ENCODE results near the gene SREBF1. TPM values are rescaled to one million over a fixed set of nuclear protein-coding genes. Genes with fewer than 3 reads are reported as not detected.

Gene SREBF1
- total RNA-seq, 3 donors from 2014 or later (not counting 1 experiment from before 2014, with no cell fraction given), result 80.7 to 208 (median 119) TPM

- Mint-ChIP-seq H3K27me3 (ENCODE audit: low read depth in 2 of 2) (no peaks in the 10 kb centered on the region), H3K27ac (peak overlapping the region in 1 of 2 donors; percentile 35), H3K9me3 (no peaks in the 10 kb centered on the region), H3K4me1 (peaks cover 6 to 47% of the 10 kb centered on the region in 2 donors), H3K4me3 (no peak overlapping the region), H3K36me3 (no peaks in the 10 kb centered on the region)
- WGBS (ENCODE audit: insufficient coverage), result 73% methylated on average over 12 of the region's 12 CpGs
- H3K9me3 ChIP-seq (ENCODE audit: control insufficient read depth, insufficient read depth, low read length), result no peaks in the 10 kb centered on the region
- ATAC-seq (peak; percentile 20 to 22 (median 21)), DNase-seq (peak; percentile 46 to 75)
- H3K27ac ChIP-seq (ENCODE audit: low read length), result no peak overlapping the region
- intact Hi-C loops (cut with micrococcal nuclease), result no loop called here
- peaks cover 32% of the 10 kb centered on the region for H3K36me3 ChIP-seq (ENCODE audit: control insufficient read depth, insufficient read depth, low read length)
- H3K27me3 ChIP-seq (ENCODE audit: control insufficient read depth, insufficient read depth, low read length), result no peaks in the 10 kb centered on the region
- peaks cover 40% of the 10 kb centered on the region for H3K4me1 ChIP-seq (ENCODE audit: control insufficient read depth, insufficient read depth, low read length)
- H3K4me3 ChIP-seq (ENCODE audit: low read length), result no peak overlapping the region
- TF ChIP-seq CTCF (IDR thresholded peaks at IDR 0.05), result no peak
These were observed 17.2 kb downstream of the SREBF1 start for GRCh38 chr17:17819561-17819995.

- H3K27me3 ChIP-seq (ENCODE audit: control insufficient read depth, insufficient read depth, low read length), result no peaks in the 10 kb centered on the region
- intact Hi-C loops (cut with micrococcal nuclease), result no loop called here
- Mint-ChIP-seq H3K4me3 (no peak overlapping the region), H3K36me3 (no peaks in the 10 kb centered on the region), H3K27ac (peak overlapping the region in 1 of 2 donors; percentile 39), H3K27me3 (ENCODE audit: low read depth in 2 of 2) (no peaks in the 10 kb centered on the region), H3K9me3 (no peaks in the 10 kb centered on the region), H3K4me1 (peaks cover 6 to 42% of the 10 kb centered on the region in 2 donors)
- no peak for DNase-seq
- H3K4me1 ChIP-seq (ENCODE audit: control insufficient read depth, insufficient read depth, low read length), result peaks cover 35% of the 10 kb centered on the region
- no peak overlapping the region for H3K27ac ChIP-seq (ENCODE audit: low read length)
- no peaks in the 10 kb centered on the region for H3K9me3 ChIP-seq (ENCODE audit: control insufficient read depth, insufficient read depth, low read length)
- 97% methylated on average over 12 of the region's 12 CpGs for WGBS (ENCODE audit: insufficient coverage)
- TF ChIP-seq CTCF (IDR thresholded peaks at IDR 0.05), result no peak
- peaks cover 32% of the 10 kb centered on the region for H3K36me3 ChIP-seq (ENCODE audit: control insufficient read depth, insufficient read depth, low read length)
- ATAC-seq, result no peak
- no peak overlapping the region for H3K4me3 ChIP-seq (ENCODE audit: low read length)
These were observed 17.7 kb downstream of the SREBF1 start for GRCh38 chr17:17819111-17819510.

- no peak overlapping the region for H3K4me3 ChIP-seq (ENCODE audit: low read length)
- no peak for TF ChIP-seq CTCF (IDR thresholded peaks at IDR 0.05)
- H3K9me3 Mint-ChIP-seq, result no peaks in the 10 kb centered on the region
- no peak overlapping the region for H3K27ac ChIP-seq (ENCODE audit: low read length)
- H3K4me1 ChIP-seq (ENCODE audit: control insufficient read depth, insufficient read depth, low read length), result peaks cover 27% of the 10 kb centered on the region
- ATAC-seq, result no peak
- H3K27ac Mint-ChIP-seq, result no peak overlapping the region
- H3K36me3 Mint-ChIP-seq, result no peaks in the 10 kb centered on the region
- no peaks in the 10 kb centered on the region for H3K27me3 Mint-ChIP-seq (ENCODE audit: low read depth in 2 of 2)
- intact Hi-C loops (cut with micrococcal nuclease), result no loop called here
- H3K4me3 Mint-ChIP-seq, result no peak overlapping the region
- no peaks in the 10 kb centered on the region for H3K27me3 ChIP-seq (ENCODE audit: control insufficient read depth, insufficient read depth, low read length)
- 85% methylated on average over 10 of the region's 10 CpGs for WGBS (ENCODE audit: insufficient coverage)
- peak in 1 of 2 donors; percentile 36 for DNase-seq
- H3K36me3 ChIP-seq (ENCODE audit: control insufficient read depth, insufficient read depth, low read length), result peaks cover 34% of the 10 kb centered on the region
- no peaks in the 10 kb centered on the region for H3K9me3 ChIP-seq (ENCODE audit: control insufficient read depth, insufficient read depth, low read length)
- peaks cover 6 to 37% of the 10 kb centered on the region in 2 donors for H3K4me1 Mint-ChIP-seq
These were observed 18.7 kb downstream of the SREBF1 start for GRCh38 chr17:17818088-17818526.

GRCh38 chr17:17817552-17817947 is 19.2 kb downstream of the SREBF1 start:
- WGBS (ENCODE audit: insufficient coverage), result 95% methylated on average over 10 of the region's 10 CpGs

More at GRCh38 chr17:17817552-17817947, 19.2 kb downstream of the SREBF1 start:
- intact Hi-C loops (cut with micrococcal nuclease), result no loop called here
- DNase-seq (no peak), ATAC-seq (no peak)
- no peaks in the 10 kb centered on the region for H3K27me3 Mint-ChIP-seq (ENCODE audit: low read depth in 2 of 2)
- H3K4me3 ChIP-seq (ENCODE audit: low read length), result no peak overlapping the region
- H3K4me1 ChIP-seq (ENCODE audit: control insufficient read depth, insufficient read depth, low read length), result peaks cover 22% of the 10 kb centered on the region
- H3K27ac ChIP-seq (ENCODE audit: low read length), result no peak overlapping the region
- H3K36me3 ChIP-seq (ENCODE audit: control insufficient read depth, insufficient read depth, low read length), result peaks cover 35% of the 10 kb centered on the region
- peaks cover under 1 to 31% of the 10 kb centered on the region in 2 donors for H3K4me1 Mint-ChIP-seq
- H3K36me3 Mint-ChIP-seq, result no peaks in the 10 kb centered on the region
- no peak overlapping the region for H3K27ac Mint-ChIP-seq
- no peak overlapping the region for H3K4me3 Mint-ChIP-seq
- no peak for TF ChIP-seq CTCF (IDR thresholded peaks at IDR 0.05)
- no peaks in the 10 kb centered on the region for H3K9me3 Mint-ChIP-seq
- H3K9me3 ChIP-seq (ENCODE audit: control insufficient read depth, insufficient read depth, low read length), result no peaks in the 10 kb centered on the region
- H3K27me3 ChIP-seq (ENCODE audit: control insufficient read depth, insufficient read depth, low read length), result no peaks in the 10 kb centered on the region

All from natural killer cell (primary cell).